PC-3 (cell line): ENCODE results near the gene CIAO2A. TPM values are rescaled to one million over a fixed set of nuclear protein-coding genes. Genes with fewer than 3 reads are reported as not detected.

Source experiments
- ATAC-seq: fragments of 200-7000 bp; cut with Tn5 transposase; 2 replicates; pipeline ENCODE4 v1.9.1; 2020; ENCODE audit warnings: mild to moderate bottlenecking, moderate library complexity
- BruUV-seq: library from RNA; stranded (reverse); fragments of 400-500 nt; replicated peaks from 2 replicates; lab custom pipeline; 2021; lab: Mats Ljungman, UMichigan
- CTCF ChIA-PET: fragments of 300-600 bp; sonication (Branson Sonifier 250); formaldehyde crosslinking; loops from one replicate; lab custom pipeline; 2022; ENCODE audit warnings: antibody characterized with exemption; lab: Charles Lee
- POLR2A ChIA-PET: fragments of 300-600 bp; sonication (Branson Sonifier 250); formaldehyde crosslinking; loops from one replicate; lab custom pipeline; 2022; ENCODE audit warnings: antibody characterized with exemption; ENCODE audit not compliant: unreplicated experiment; lab: Charles Lee
- DNase-seq: peaks from one replicate; pipeline ENCODE4 v3.0.0-alpha.2; 2015
- H2AFZ ChIP-seq: fragments of 300-600 bp; sonication (generic); 2 replicates; pipeline ENCODE4 v1.6.0; 2016; ENCODE audit warnings: antibody characterized with exemption, low read length
- H3F3A ChIP-seq: fragments of 300-600 bp; sonication (generic); one replicate; pipeline ENCODE4 v1.6.0; 2017; ENCODE audit warnings: antibody characterized with exemption, low read length, control low read depth, mild to moderate bottlenecking; ENCODE audit not compliant: unreplicated experiment
- H3K27ac ChIP-seq: fragments of 300-600 bp; sonication (generic); 2 replicates; pipeline ENCODE4 v1.5.1; 2016; ENCODE audit warnings: mild to moderate bottlenecking, low read length
- H3K27me3 ChIP-seq: fragments of 300-600 bp; sonication (generic); 2 replicates; pipeline ENCODE4 v1.6.1; 2016; ENCODE audit warnings: low read length, mixed read lengths
- H3K36me3 ChIP-seq: fragments of 300-600 bp; sonication (generic); 2 replicates; pipeline ENCODE4 v1.6.1; 2016; ENCODE audit warnings: low read depth, mixed run types, low read length, mixed read lengths
- H3K4me1 ChIP-seq: fragments of 300-600 bp; sonication (generic); 2 replicates; pipeline ENCODE4 v1.5.1; 2016; ENCODE audit warnings: low read length; ENCODE audit not compliant: insufficient read depth
- H3K4me2 ChIP-seq: fragments of 300-600 bp; sonication (generic); 2 replicates; pipeline ENCODE4 v1.6.0; 2016; ENCODE audit warnings: low read length
- H3K4me3 ChIP-seq: fragments of 300-600 bp; sonication (generic); 2 replicates; pipeline ENCODE4 v1.5.1; 2016; ENCODE audit warnings: mild to moderate bottlenecking, low read length, mixed read lengths
- H3K79me2 ChIP-seq: fragments of 300-600 bp; sonication (generic); 2 replicates; pipeline ENCODE4 v1.6.1; 2017; ENCODE audit warnings: low read length, mixed read lengths
- H3K9ac ChIP-seq: fragments of 300-600 bp; sonication (generic); 2 replicates; pipeline ENCODE4 v1.6.0; 2016; ENCODE audit warnings: mild to moderate bottlenecking, low read length
- H3K9me2 ChIP-seq: fragments of 300-600 bp; sonication (generic); replicated peaks from 2 replicates; pipeline ENCODE4 v1.6.1; 2016; ENCODE audit warnings: mixed run types, low read length, mixed read lengths
- H3K9me3 ChIP-seq: fragments of 300-600 bp; sonication (generic); 2 replicates; pipeline ENCODE4 v1.6.1; 2016; ENCODE audit warnings: low read length, mixed read lengths
- H4K20me1 ChIP-seq: fragments of 300-600 bp; sonication (generic); 2 replicates; pipeline ENCODE4 v1.6.1; 2016; ENCODE audit warnings: low read length, mixed read lengths
- EZH2 ChIP-seq: fragments of 300-600 bp; sonication (generic); IDR thresholded peaks from one replicate; pipeline ENCODE4 v1.6.1; 2017; ENCODE audit warnings: antibody characterized with exemption, mild to moderate bottlenecking, low read length; ENCODE audit not compliant: unreplicated experiment
- EZH2phosphoT487 ChIP-seq: fragments of 300-600 bp; sonication (generic); IDR thresholded peaks from 2 replicates; pipeline ENCODE4 v1.6.1; 2018; ENCODE audit warnings: mild to moderate bottlenecking, antibody characterized with exemption, low read length, borderline replicate concordance
- intact Hi-C: fragments of 100-400 bp; cut with micrococcal nuclease; formaldehyde crosslinking; loops from 2 replicates; pipeline ENCODE4 v1.9.0; 2023
- total RNA-seq: library from RNA; depleted of rRNA; stranded (reverse); fragments of >200 nt; gene quantifications from 2 replicates; pipeline ENCODE4 v1.2.3, GENCODE V29; 2014
- TF ChIP-seq, protein P1 (sequence below): fragments of 300-600 bp; sonication (generic); conservative IDR thresholded peaks from 2 replicates; pipeline ENCODE4 v1.5.1; 2017; ENCODE audit warnings: antibody characterized with exemption, low read depth, mild to moderate bottlenecking, low read length

Gene CIAO2A
- total RNA-seq, 1 experiment from 2014 or later = 92.4 TPM

- CTCF ChIA-PET = no interaction called here
- ATAC-seq = no peak
Measured at GRCh38 chr15:64141798-64142512, 48.3 kb upstream of the CIAO2A start.

GRCh38 chr15:64138331-64138941, 44.8 kb upstream of the CIAO2A start:
- Histone ChIP-seq H2AFZ (no peak overlapping the region), H3K36me3 (peaks cover 3% of the 10 kb centered on the region; the same call in 1 of the 2 replicates), H4K20me1 (no peaks in the 10 kb centered on the region), H3K27ac (no peak overlapping the region), H3K4me2 (no peak overlapping the region), H3K9me2 (no peaks in the 10 kb centered on the region), H3K4me3 (no peak overlapping the region), H3K79me2 (no peaks in the 10 kb centered on the region), H3K9me3 (no peaks in the 10 kb centered on the region), H3F3A (no peaks in the 10 kb centered on the region), H3K4me1 (no peaks in the 10 kb centered on the region), H3K9ac (no peak overlapping the region), H3K27me3 (no peaks in the 10 kb centered on the region)
- no TSS peak for BruUV-seq
- CTCF ChIA-PET = no interaction called here
- ATAC-seq = no peak
- TF ChIP-seq EZH2 = no peak
- TF ChIP-seq, protein P1, sequence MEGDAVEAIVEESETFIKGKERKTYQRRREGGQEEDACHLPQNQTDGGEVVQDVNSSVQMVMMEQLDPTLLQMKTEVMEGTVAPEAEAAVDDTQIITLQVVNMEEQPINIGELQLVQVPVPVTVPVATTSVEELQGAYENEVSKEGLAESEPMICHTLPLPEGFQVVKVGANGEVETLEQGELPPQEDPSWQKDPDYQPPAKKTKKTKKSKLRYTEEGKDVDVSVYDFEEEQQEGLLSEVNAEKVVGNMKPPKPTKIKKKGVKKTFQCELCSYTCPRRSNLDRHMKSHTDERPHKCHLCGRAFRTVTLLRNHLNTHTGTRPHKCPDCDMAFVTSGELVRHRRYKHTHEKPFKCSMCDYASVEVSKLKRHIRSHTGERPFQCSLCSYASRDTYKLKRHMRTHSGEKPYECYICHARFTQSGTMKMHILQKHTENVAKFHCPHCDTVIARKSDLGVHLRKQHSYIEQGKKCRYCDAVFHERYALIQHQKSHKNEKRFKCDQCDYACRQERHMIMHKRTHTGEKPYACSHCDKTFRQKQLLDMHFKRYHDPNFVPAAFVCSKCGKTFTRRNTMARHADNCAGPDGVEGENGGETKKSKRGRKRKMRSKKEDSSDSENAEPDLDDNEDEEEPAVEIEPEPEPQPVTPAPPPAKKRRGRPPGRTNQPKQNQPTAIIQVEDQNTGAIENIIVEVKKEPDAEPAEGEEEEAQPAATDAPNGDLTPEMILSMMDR = no peak
- no peak for TF ChIP-seq EZH2phosphoT487
- POLR2A ChIA-PET = no interaction called here
- DNase-seq = no peak
- intact Hi-C loops = no loop called here

More at GRCh38 chr15:64141798-64142512, 48.3 kb upstream of the CIAO2A start:
- Histone ChIP-seq H3K9me2 (no peaks in the 10 kb centered on the region), H2AFZ (no peak overlapping the region), H3K4me3 (no peak overlapping the region), H4K20me1 (no peaks in the 10 kb centered on the region), H3F3A (no peaks in the 10 kb centered on the region), H3K4me2 (no peak overlapping the region), H3K9me3 (no peaks in the 10 kb centered on the region), H3K79me2 (no peaks in the 10 kb centered on the region), H3K9ac (no peak overlapping the region), H3K36me3 (no peaks in the 10 kb centered on the region; the same call in 1 of the 2 replicates), H3K4me1 (no peaks in the 10 kb centered on the region), H3K27me3 (no peaks in the 10 kb centered on the region), H3K27ac (no peak overlapping the region)
- DNase-seq = no peak
- no TSS peak for BruUV-seq
- intact Hi-C loops = no loop called here
- TF ChIP-seq EZH2 (no peak), EZH2phosphoT487 (no peak)
- TF ChIP-seq, protein P1 = no peak
- POLR2A ChIA-PET = no interaction called here
